Heart left ventricle (tissue), 16 donors: ENCODE data around the gene ZNF341. TPM values are rescaled to one million over a fixed set of nuclear protein-coding genes. Genes with fewer than 3 reads are reported as not detected.

ENCODE experiments used
- ATAC-seq, 4 donors: fragments of 200-7000 bp; cut with Tn5 transposase; one replicate each; pipeline ENCODE4 v1.9.1; 2020 to 2022; ENCODE audit warnings: moderate library complexity in 4 of 4, mild to moderate bottlenecking in 3 of 4, moderate number of reproducible peaks in 1 of 4
- DNase-seq, 5 donors: peaks; one replicate each; pipeline ENCODE4 v3.0.0-alpha.2; 2020
- H3K27ac ChIP-seq, 12 donors: fragments of 200-600 bp; sonication (generic) in 4 of 12; one replicate each; pipeline versions ENCODE4 v1.5.0 to v1.8.0; 2016 to 2022; ENCODE audit warnings: mild to moderate bottlenecking in 2 of 12
- H3K27me3 ChIP-seq, 9 donors: fragments of 200-600 bp; sonication (generic) in 2 of 9; one replicate each; pipeline versions ENCODE4 v1.5.1 to v1.8.0; 2016 to 2022; ENCODE audit warnings: mild to moderate bottlenecking in 3 of 9
- H3K36me3 ChIP-seq, 9 donors: fragments of 200-600 bp; sonication (generic) in 2 of 9; one replicate each; pipeline versions ENCODE4 v1.5.0 to v1.8.0; 2018 to 2022; ENCODE audit warnings: mild to moderate bottlenecking in 2 of 9
- H3K4me1 ChIP-seq, 12 donors: fragments of 200-600 bp; sonication (generic) in 4 of 12; one replicate each; pipeline versions ENCODE4 v1.5.0 to v1.8.0; 2016 to 2022; ENCODE audit warnings: mild to moderate bottlenecking in 3 of 12
- H3K4me3 ChIP-seq, 12 donors: fragments of 200-600 bp; sonication (generic) in 4 of 12; one replicate each; pipeline versions ENCODE4 v1.5.0 to v1.8.0; 2017 to 2022; ENCODE audit warnings: mild to moderate bottlenecking in 9 of 12, moderate library complexity in 4 of 12
- H3K9me3 ChIP-seq, 12 donors: fragments of 200-600 bp; sonication (generic) in 4 of 12; one replicate each; pipeline versions ENCODE4 v1.5.0 to v1.8.0; 2016 to 2022; ENCODE audit warnings: mild to moderate bottlenecking in 1 of 12
- CTCF ChIP-seq, 12 donors: fragments of 200-600 bp; sonication (generic) in 4 of 12; IDR thresholded peaks; one replicate each; pipeline versions ENCODE4 v1.5.0 to v1.8.0; 2018 to 2022; ENCODE audit warnings: antibody characterized with exemption in 12 of 12, mild to moderate bottlenecking in 5 of 12
- POLR2A ChIP-seq, 2 donors: fragments of 450-650 bp; IDR thresholded peaks; one replicate each; pipeline ENCODE4 v1.6.1; 2017; ENCODE audit warnings: antibody characterized with exemption in 2 of 2, mild to moderate bottlenecking in 2 of 2, moderate library complexity in 2 of 2
- WGBS, 4 donors: extraction: QIAGEN DNeasy Blood & Tissue Kit in 2 of 4; methylation state at CpG; one replicate each; pipeline versions ENCODE4 v1.1.5 to v1.1.7; 2013 to 2018; 5-methylcytosine and 5-hydroxymethylcytosine counted together
- intact Hi-C, 10 donors: fragments of 100-400 bp; cut with DNase I; formaldehyde crosslinking; loops; one replicate each; pipeline versions ENCODE4 v1.11.1 to v1.14.2; 2022
- polyA plus RNA-seq, 2 donors: library from polyadenylated mRNA; stranded (reverse); fragments of 200-250 nt; gene quantifications; one replicate each; pipeline ENCODE4 v1.2.3, GENCODE V29; 2013
- total RNA-seq, 9 donors: library from RNA; depleted of rRNA in 2 of 9; stranded (reverse); fragments of >200 nt in 2 of 9; fragmentation: NEBNext Ultra II Directional in 3 of 9; extraction: Animal tissue kit (Norgen Biotek cat#: 25700) in 3 of 9; gene quantifications; one replicate each; pipeline versions ENCODE4 v1.1.0 to v1.2.4, GENCODE V29; 2016 to 2023
- donor health status: ischemic (EF 13 %, LVEDD 7.1; RV severe dilation, severe dysfunction).
- donor health status: healthy with polysubstance abuse.
- donor health status: DM: no; HTN: yes; CAD: no.
- donor health status: DM: no; HTN: no; CAD: no.
- donor health status: ischemic (EF 25% LVEDD 6.9; RV normal size, moderate dysfunction).
- donor health status: ischemic (EF 25% LVEDD 5.7; RV mildly dilated, moderate dysfunction).
- donor health status: healthy.
- donor health status: DM: yes; HTN: yes; CAD: no.
- donor health status: ischemic (EF 35%, LVEDD 5.7; RV mildly dilated, moderate dysfunction).
- donor health status: nonischemic (EF 11% LVEDD 7.7; RV severe dilation, severe dysfunction).
- donor health status: DM: yes; HTN: yes; CAD: no.
- donor health status: PGD.
- donor health status: ischemic (EF 29% LVEDD 5.4; RV normal size, mild dysfunction).
- donor health status: nonischemic (EF 23%, LVEDD 6.1; RV moderate dilation, normal function).

Gene ZNF341
- total and polyA plus RNA-seq, 11 donors, result 1.2 to 3.3 (median 1.7) TPM

- Histone ChIP-seq H3K27me3 (no peaks in the 10 kb centered on the region), H3K4me1 (no peaks in the 10 kb centered on the region), H3K4me3 (no peak overlapping the region), H3K36me3 (peaks cover 0 to 64% (median 40%) of the 10 kb centered on the region in 9 donors), H3K9me3 (peaks cover 0 to 12% (median 3%) of the 10 kb centered on the region in 12 donors), H3K27ac (no peak overlapping the region)
- DNase-seq, result no peak
- intact Hi-C loops, result no loop called here
- TF ChIP-seq CTCF (IDR thresholded peaks at IDR 0.05) (no peak), POLR2A (IDR thresholded peaks at IDR 0.05) (no peak)
- WGBS, 4 donors, result 94 to 98% (median 97%) methylated on average over 10 of the region's 10 CpGs
- ATAC-seq, result no peak
These were observed 25.2 kb downstream of the ZNF341 start for GRCh38 chr20:33757046-33757445.

GRCh38 chr20:33757458-33757857 is 25.7 kb downstream of the ZNF341 start:
- no peak for ATAC-seq
- Histone ChIP-seq H3K4me1 (no peaks in the 10 kb centered on the region), H3K9me3 (peaks cover 0 to 12% (median 3%) of the 10 kb centered on the region in 12 donors), H3K36me3 (peaks cover 0 to 66% (median 37%) of the 10 kb centered on the region in 9 donors), H3K27me3 (no peaks in the 10 kb centered on the region), H3K27ac (no peak overlapping the region), H3K4me3 (no peak overlapping the region)
- no peak for TF ChIP-seq POLR2A (IDR thresholded peaks at IDR 0.05)
- TF ChIP-seq CTCF (IDR thresholded peaks at IDR 0.05), result no peak
- no peak for DNase-seq
- intact Hi-C loops, result no loop called here
- WGBS, 4 donors, result 84 to 96% (median 92%) methylated on average over 1 of the region's 1 CpG

DNA sequence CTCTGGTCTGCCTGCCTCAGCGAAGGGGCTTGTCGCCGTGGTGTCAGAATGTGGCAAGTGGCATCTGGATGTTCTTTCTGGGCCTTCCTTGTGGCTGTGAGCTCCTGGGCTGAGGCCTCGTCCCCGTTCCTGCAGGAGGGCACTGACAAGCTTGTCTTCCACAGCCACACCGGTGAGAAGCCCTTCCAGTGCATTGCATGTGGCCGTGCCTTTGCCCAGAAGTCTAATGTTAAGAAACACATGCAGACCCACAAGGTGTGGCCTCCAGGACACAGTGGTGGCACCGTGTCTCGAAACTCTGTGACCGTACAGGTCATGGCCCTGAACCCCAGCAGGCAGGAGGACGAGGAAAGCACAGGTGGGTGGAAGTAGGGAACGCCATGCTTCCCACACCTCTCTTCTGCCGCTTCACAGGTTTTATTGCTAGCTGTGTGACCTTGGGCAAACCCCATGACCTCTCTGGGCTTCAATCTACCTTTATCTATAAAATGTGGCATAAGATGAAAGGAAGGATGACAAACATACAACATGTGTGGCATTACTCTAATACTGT is 30.0 kb downstream of the ZNF341 start:
- Histone ChIP-seq H3K27ac (no peak overlapping the region), H3K36me3 (peaks cover 0 to 50% (median 20%) of the 10 kb centered on the region in 9 donors), H3K4me3 (no peak overlapping the region), H3K9me3 (peaks cover 0 to 12% (median 3%) of the 10 kb centered on the region in 12 donors), H3K27me3 (no peaks in the 10 kb centered on the region), H3K4me1 (no peaks in the 10 kb centered on the region)
- DNase-seq (no peak), ATAC-seq (no peak)
- intact Hi-C loops, result no loop called here
- TF ChIP-seq POLR2A (IDR thresholded peaks at IDR 0.05) (no peak), CTCF (IDR thresholded peaks at IDR 0.05) (no peak)
- WGBS, 4 donors, result 90 to 97% (median 95%) methylated on average over 13 of the region's 13 CpGs

GRCh38 chr20:33765099-33765498 is 33.3 kb downstream of the ZNF341 start:
- H3K4me3 ChIP-seq, result no peak overlapping the region
- no peak for ATAC-seq
- H3K9me3 ChIP-seq, result no peaks in the 10 kb centered on the region
- DNase-seq, result no peak
- no peak overlapping the region for H3K27ac ChIP-seq
- H3K4me1 ChIP-seq, result no peaks in the 10 kb centered on the region
- no peak for TF ChIP-seq POLR2A (IDR thresholded peaks at IDR 0.05)
- TF ChIP-seq CTCF (IDR thresholded peaks at IDR 0.05), result no peak
- 87 to 100% (median 93%) methylated on average over 2 of the region's 2 CpGs for WGBS, 4 donors
- intact Hi-C loops, result no loop called here
- H3K36me3 ChIP-seq, result peaks cover 0 to 60% (median 25%) of the 10 kb centered on the region in 9 donors
- no peaks in the 10 kb centered on the region for H3K27me3 ChIP-seq
